Activated CD8-positive, alpha-beta memory T cell treated with anti-CD3 and anti-CD28 coated beads for 36 hours (primary cell): ENCODE measurements around the gene ISLR. TPM values are rescaled to one million over a fixed set of nuclear protein-coding genes. Genes with fewer than 3 reads are reported as not detected.

ENCODE experiments used
- CTCF ChIA-PET: fragments of 350-600 bp; sonication (Branson Sonifier 250); formaldehyde crosslinking; loops from one replicate; lab custom pipeline; 2021; ENCODE audit warnings: antibody characterized with exemption; lab: Charles Lee
- POLR2A ChIA-PET: fragments of 350-600 bp; sonication (Branson Sonifier 250); formaldehyde crosslinking; loops from one replicate; lab custom pipeline; 2021; ENCODE audit warnings: antibody characterized with exemption; lab: Charles Lee
- total RNA-seq, 2 experiments: library from RNA; stranded (reverse); gene quantifications; one replicate each; pipeline ENCODE4 v1.2.3, GENCODE V29; 2021

ISLR gene
- total RNA-seq, 2 experiments from 2014 or later = not detected

DNA sequence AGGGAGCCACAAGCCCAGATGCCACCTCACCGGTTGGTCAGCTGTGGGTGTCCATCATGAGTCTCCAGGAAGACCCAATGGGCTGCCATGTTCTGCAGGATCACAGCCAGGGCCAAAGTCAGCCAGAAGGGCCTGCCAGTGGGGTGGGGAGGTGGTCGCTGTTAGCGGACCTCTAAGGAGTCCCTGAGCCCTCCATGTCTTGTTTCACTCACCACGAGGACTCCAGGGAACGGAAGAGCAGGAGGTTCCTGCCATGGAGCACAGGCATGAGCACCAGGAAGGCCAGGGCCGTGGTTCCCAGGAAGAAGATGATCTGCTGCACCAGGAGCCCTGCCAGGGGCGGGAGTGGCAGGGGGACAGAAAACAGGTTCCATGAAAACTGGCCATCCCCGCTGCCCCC, 8.6 kb downstream of the ISLR start:
- CTCF ChIA-PET = no interaction called here
- POLR2A ChIA-PET = no interaction called here

DNA sequence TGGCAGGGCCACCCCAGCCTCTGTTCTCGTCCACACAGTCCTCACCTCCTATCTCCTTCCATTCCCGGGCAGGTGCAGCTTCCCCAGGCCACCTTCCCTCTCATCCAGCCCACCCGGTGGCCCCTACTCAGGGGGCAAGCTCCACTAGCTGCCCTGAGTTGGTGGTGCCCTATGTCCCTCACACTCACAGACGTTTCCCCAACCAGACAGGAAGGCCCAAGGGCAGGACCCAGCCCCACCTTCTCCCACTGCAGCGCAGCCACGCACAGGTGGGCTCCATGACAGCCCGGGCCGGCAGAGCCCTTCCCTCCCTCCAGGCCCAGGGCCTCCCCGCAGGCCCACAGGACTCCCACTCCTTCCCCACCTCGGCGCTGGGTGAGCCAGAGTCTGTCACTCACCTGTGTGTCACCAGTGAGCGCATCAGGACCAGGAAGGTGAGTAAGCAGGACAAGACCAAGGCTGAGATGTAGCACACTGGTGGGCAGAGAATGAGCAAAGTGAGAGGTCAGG, 11.1 kb downstream of the ISLR start:
- CTCF ChIA-PET = no interaction called here
- POLR2A ChIA-PET = no interaction called here

DNA sequence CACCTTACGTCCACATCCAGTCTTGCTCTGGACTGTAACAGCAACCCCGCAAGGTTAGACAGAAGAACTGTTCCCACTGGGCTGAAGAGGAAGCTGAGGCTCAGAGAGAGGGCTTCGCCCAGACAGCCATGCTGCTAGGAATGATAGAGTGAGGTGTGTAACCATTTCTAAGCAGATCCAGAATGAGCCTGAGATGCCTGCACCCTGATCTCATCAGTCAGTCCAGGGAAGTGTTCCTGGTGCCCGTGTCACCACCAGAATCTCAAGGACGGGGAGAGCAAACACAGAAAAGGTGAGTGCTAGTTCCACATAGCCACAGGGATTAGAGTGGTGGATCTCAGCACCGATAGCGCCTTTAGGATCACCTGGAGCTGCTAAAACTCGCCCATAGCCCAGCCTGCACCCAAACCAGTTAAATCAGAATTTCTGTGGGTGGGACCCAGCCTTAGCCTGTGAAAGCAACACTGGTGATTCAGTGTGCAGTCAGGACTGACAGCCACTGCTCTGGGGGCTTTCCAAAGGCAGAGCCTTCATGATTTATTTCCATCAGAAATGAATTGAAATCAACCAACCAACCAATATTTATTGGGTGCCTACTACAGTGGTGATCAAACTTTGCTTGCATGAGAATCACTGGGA, 12.3 kb downstream of the ISLR start:
- ChIA-PET CTCF (no interaction called here), POLR2A (no interaction called here)

DNA sequence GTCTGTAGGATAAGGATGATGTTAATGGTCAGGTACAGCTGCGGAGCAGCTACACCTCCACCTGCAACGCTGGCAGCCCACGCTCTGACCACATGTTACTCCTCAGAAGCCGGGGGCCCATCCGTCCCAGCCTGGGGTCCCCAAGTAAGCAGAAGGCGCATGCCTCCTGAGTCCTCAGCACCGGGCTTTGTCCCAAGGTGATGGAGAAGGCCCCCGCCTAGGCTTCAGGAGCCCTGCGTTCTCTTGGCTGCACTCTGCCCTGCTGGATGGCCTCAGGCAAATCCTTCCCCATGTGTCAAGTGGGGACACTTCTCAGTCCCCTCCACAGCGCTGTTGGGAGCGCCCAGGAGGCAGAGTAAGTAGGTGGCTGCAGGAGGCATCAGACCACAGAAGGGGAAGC, 14.7 kb downstream of the ISLR start:
- CTCF ChIA-PET = interaction anchor here (0.9 kb wide), 1 partner anchor 11 kb away, joined by 3 read pairs; no protein-coding TSS in a partner anchor
- POLR2A ChIA-PET = no interaction called here

DNA sequence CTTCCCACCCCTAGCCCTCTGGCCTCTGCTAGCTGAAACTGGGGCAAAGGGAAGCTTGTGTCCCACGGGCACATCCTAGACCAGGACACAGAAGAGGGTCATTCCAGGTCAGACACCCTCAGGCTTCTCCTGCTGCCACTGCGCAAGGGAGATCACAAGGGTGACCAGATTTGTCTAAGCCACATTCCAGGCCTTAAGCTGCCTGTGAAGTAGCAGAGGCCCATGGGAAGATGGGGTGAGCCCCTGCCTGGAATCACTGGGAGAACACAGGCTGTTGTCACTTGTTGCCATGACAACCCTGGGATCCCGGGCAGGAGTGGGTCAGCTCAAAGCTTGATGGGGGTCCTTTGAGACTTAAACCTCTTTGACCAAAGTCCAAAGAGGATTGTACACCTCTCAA, 18.3 kb downstream of the ISLR start:
- ChIA-PET POLR2A (no interaction called here), CTCF (no interaction called here)

DNA sequence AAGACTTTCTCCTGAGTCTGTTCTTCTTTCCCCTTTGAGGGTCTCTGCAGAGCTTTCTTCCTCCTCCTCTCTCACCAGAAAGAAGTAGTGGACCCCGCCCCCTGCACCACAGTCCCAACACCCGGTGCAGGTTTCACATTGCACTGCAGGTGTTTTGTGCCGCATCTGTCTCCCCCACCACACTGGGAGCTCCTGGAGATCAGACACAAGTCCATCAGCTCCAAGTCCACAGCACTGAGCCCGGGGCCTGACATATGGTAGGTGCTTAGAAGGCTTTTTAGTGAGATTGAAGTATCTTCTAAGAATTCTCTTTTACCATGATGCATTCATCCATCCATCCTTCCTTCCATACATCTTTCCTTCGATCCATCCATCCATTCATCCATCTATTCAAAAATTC, 19.2 kb downstream of the ISLR start:
- POLR2A ChIA-PET = no interaction called here

DNA sequence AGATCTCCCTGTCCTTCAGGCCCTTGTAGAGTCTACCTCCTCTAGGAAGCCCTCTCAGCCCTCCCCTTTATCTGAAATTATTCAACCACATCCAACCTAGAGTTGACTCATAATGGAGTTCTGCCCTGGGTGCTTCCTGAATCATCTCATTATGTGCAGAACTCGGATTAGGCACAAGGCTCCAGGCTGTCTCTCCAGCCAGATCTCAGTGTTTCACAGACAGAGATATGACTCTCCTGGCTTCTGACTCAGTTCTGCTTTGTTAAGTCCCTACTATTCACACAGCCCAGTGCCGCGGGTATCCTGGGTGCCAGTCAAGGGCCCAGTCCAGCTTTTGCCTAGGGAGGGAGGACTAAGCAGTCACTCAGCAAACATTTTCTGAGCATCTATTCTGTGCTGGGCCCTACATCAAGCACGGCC, 19.8 kb downstream of the ISLR start:
- ChIA-PET CTCF (no interaction called here), POLR2A (no interaction called here)

More for the DNA sequence above, 19.2 kb downstream of the ISLR start:
- CTCF ChIA-PET = no interaction called here

DNA sequence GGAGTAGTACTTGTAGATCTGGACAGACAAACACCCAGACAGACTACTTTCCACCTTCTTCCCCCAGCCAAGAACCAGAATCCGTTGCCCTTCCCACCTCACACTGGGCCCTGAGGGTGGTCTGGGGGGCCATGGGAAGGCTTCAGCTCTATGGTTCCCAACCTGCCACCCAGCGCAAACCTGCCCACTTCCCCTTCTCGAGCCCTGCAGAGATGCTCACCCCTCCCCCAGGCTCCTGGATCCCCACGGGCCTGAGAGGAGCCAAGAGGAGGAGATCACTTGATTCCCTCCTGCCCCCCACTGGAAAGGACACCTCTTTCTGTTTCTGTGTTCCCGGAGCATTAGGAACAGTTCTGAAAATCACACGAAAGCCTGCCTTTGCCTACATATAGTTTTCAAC, 20.4 kb downstream of the ISLR start:
- ChIA-PET CTCF (no interaction called here), POLR2A (no interaction called here)

DNA sequence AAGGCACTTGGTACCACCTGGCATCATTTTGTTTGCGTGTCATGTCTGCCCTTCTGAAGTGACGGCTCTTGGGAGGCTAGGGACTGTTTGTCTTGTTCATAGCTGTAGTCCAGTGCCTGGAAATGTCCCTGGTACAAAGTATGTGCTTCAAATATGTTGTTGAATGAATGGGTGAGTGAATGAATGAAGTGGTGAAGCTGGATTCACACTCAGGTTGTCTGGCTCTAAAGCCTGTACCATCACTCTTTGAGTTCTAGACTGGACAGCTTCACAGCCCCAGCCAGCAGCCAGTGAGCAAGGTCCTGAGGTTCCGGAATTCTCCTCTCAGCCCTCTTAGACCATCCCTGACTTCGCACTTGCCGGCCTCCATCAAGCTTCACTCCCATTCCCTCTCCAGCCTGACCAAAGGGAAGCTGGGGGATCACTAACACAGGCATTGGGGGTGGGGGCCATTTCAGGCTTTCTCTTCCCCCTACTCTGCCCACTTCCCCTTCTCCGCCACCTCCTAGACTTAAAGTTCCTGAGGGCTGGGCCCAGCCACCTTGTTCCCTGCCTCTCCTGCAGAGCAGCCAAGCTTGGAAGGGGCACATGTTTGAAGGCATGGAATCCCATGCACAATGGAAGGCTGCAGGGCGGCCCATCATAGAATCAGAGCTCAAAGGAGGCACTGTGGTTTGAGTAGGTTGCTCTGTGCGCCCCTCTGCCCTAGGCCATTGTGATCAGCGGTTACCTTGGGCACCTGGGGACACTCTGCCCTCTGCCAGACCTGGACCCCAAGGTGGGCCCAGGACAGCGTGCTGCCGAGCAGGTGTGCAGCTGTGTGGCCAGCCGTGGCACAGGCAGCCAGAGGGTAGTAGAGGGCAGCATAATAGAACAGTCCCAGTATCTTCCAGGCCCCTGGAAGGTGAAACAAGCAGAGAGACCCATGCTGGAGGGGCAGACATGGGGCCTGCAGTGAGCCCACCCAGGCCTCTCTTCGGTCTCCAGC, 21.4 kb downstream of the ISLR start:
- POLR2A ChIA-PET = no interaction called here

DNA sequence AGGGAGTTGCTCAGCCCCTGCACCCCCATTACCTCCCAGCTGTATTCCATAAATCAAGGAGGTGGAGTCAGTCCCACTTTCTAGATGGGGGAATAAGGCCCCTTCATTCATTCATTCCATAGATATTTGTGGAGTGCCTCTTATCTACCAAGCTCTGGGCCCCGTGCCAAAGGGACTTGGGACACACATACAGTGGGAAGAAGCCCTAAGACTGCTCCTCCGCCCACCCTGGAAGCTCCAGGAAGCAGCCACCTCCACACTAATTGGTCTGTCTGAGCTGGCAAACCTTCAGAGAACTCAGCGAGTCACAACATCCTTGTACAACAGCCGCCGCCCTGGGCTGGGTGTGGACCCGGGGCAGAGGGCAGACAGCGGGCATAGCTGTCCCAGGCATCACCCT, 22.7 kb downstream of the ISLR start:
- POLR2A ChIA-PET = no interaction called here
- CTCF ChIA-PET = no interaction called here

More for the DNA sequence above, 21.4 kb downstream of the ISLR start:
- CTCF ChIA-PET = interaction anchor here (0.6 kb wide), 1 partner anchor 188 kb away, joined by 4 read pairs; no protein-coding TSS in a partner anchor

DNA sequence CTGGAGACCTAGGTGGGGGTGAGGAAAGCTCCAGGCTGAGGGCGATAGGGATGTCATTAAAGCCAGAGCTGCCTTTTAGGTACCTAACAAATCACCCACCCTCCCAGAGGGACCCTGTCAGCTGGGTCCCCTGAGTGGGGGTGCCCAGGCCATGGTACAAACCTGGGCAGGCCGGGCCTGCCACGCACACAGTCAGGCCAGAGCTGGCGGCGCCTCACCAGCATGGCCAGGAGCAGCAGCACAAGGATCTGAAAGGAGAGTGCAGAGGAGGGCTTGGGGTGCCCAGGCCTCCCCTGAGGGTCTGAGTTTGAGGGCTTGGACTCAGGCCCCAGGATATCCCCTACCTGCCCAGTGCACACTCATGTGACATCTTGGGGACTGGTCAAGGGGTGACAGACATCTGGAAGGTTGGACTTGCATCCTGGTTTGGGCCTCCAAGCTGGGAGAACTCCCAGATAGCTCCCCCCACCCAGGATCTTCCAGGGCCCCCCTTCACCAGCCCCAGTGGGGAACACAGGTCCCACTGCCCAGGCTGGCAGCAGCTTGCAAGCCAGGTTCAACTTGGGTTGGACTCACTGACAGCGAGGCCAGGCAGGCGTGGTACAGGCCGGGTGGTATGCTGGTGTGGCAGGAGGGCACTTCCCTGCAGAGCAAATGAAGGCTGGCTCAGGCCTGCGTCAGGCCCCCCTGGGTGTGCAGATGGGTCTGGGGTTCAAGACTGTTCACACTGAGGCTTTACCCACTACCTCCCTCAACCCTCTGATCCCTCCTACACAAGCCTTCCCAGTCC, 23.9 kb downstream of the ISLR start:
- POLR2A ChIA-PET = no interaction called here
- CTCF ChIA-PET = no interaction called here

DNA sequence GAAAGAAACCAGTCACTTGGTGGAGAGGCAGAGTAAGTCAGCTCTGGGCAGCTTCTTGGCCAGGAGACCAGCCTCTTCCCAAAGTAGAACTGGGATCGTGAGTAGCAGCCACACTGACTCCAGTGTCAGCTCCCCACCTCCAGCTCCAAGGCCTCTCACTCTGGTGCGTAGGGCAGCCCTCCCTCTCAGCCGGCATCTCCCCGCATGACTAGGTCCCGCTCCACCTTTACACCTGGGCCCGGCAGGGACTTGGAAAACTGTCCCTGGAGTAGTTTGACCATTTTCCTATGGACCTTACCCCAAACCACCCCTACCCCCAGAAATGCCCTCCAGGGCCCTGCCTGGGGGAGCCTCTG, 25.8 kb downstream of the ISLR start:
- CTCF ChIA-PET = interaction anchor here (1.1 kb wide), 1 partner anchor 11 kb away, joined by 3 read pairs; no protein-coding TSS in a partner anchor
- POLR2A ChIA-PET = no interaction called here

DNA sequence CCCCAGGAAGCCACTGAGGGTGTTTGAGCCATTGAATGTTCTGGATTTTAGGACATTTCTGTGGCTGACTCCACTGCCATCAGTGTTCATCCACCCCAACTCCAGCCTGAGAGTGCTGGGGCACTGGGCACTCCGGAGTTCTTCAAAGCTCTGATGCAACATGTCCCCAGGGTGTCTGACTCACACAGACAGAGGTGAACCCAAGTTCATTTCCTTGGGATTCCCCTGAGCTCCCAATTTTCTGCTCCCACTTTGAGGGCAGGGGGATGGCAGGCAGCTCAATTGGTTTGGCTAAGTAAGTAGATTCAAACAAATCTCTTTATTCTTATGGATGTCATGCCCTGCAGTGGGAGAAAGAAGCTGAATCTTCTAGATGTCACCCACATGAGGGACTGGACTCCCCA, 26.9 kb downstream of the ISLR start:
- ChIA-PET POLR2A (no interaction called here), CTCF (no interaction called here)

DNA sequence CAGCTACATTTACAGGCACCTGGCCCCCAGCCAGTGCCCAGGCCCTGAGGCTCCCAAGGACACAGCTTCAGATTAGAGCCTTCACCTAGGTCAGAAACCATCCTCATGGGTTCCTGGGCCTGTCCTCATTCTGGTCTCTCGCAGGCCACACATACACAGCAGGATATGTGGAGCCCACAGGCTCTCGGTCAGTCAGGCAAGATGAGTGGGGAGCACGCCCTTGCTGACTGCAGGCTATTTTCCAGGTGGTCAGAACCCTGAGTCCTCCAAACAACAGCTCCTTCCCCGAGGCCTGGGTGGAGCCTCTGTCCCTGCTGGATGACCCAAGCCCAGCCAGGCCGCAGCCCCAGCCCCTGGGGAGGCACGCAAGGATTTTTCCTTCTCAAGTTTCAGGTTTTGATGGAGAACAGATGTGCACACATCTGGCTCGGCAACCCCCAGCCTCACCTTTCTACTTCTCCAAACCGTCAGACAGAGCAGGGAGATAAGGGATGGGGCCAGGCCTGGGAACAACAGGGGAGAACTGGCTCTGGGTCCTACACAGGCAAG, 27.4 kb downstream of the ISLR start:
- POLR2A ChIA-PET = no interaction called here

DNA sequence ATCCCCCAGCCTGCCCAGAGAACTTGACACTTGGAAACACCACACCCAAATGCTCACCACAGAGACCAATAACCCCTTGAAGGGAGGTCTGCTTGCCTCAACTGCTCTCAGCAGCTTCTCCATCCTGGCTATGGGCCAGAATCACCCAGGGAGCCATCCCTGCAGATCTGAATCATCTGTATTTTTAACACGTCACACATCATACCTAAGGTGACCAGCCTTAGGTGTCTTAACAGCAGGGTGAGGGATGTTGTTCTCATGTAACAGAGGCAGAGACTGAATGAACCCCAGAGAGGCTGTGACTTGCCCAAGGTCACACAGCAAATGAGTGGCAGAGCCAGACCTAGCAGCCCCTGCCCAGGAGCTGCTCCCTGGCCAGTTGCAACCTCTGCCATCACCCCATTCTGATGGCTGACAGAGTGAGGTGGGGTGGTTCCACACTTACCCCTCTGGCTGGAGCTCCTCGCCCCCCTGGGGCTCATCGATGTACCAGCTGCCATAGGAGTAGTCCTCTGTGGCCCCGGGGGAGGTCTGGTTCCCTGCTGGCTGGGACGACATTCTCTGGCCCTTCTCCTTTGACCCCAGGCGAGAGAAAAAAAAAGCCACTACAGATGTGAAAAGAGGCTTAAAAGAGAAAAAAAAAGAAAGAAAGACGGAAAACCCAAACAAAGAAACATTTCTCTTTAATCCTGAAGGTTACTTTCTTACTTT, 28.4 kb downstream of the ISLR start:
- CTCF ChIA-PET = no interaction called here
- POLR2A ChIA-PET = no interaction called here

More for the DNA sequence above, 27.4 kb downstream of the ISLR start:
- CTCF ChIA-PET = no interaction called here

DNA sequence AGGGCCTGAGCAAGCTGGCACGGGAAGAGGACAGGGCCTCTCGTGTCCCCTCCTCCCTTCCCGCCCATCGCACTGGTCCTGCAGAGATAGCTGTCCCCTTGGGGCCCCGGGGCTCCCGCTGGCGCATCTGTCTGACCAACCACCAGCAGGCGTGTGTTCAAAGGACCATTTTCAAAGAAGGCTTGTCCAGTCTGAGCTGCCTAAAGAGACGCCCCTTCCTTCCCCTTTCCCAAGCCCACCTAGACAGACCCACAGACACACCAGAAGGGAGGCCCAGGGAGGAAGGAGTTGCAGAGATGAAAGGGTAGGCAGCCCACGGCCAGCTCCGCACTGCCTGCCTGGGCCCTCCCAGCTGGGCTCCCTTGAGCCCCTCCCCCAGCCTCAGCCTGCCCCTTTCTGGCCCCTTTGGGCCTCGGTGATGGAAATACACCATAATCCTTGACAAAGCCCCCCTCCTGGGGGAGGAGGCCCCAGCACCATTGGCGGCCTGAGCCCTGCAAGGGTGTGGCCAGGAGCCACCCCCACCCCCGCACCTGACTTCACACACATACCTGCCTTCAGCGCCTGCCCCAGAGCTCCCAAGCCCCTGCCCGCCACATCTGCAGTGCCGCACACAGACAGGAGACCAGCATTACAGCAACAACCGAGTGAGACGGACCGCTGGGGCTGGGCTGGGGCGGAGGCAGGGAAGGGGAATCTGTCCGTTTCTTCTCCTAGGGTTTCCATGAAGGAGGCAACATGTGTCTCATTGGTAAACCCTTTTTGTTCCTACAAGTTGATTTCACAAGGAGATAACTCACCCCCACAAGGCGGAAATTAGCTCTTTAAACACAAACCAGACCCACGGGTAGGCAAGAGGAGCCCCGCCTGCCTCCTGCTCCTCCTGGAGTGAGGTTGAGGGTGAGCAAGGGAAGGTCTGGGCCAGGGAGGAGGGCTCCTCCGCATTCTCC, 29.2 kb downstream of the ISLR start, which contains the start of gene STRA6:
Gene STRA6, minus strand, starts transcription at position 336 of the 950 bp plus-strand sequence. CDS start 520 bp downstream, outside the sequence.
- ChIA-PET CTCF (no interaction called here), POLR2A (no interaction called here)

DNA sequence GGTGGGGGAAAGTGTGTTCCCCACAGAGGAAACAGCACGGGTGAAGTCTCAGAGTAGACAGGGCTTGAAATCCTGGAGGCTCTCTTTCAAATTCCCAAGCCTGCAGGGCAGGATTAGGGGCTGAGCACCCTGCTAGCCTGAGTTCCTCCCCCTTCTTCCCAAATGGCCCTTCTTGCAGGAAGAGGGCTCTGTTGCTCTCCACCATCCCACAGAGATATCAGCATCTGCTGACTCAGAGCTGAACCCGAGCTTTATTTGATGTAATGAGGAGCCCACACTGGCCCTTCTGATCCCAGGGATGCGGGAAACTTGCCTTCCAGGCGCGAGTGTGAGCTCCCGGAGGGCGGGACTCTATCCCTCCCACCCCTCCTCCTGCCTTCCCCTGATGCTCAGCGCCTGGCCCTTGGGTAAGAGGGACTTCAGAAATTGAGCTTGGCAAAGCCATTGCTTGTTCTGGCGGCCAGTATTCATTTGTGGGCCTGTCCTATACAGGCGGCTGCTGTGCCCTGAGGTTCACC, 30.5 kb downstream of the ISLR start:
- CTCF ChIA-PET = no interaction called here
- POLR2A ChIA-PET = no interaction called here
